Epithelial cell of prostate (primary cell): ENCODE measurements around the gene COQ10B.

Experiments
- DNase-seq: peaks from one replicate; pipeline ENCODE4 v3.0.0-alpha.2; 2011; ENCODE audit warnings: low read depth, low spot score
- H3K27ac ChIP-seq: fragments of 450-650 bp; 2 replicates; pipeline ENCODE4 v1.5.1; 2017; ENCODE audit warnings: mild to moderate bottlenecking

COQ10B gene

DNA sequence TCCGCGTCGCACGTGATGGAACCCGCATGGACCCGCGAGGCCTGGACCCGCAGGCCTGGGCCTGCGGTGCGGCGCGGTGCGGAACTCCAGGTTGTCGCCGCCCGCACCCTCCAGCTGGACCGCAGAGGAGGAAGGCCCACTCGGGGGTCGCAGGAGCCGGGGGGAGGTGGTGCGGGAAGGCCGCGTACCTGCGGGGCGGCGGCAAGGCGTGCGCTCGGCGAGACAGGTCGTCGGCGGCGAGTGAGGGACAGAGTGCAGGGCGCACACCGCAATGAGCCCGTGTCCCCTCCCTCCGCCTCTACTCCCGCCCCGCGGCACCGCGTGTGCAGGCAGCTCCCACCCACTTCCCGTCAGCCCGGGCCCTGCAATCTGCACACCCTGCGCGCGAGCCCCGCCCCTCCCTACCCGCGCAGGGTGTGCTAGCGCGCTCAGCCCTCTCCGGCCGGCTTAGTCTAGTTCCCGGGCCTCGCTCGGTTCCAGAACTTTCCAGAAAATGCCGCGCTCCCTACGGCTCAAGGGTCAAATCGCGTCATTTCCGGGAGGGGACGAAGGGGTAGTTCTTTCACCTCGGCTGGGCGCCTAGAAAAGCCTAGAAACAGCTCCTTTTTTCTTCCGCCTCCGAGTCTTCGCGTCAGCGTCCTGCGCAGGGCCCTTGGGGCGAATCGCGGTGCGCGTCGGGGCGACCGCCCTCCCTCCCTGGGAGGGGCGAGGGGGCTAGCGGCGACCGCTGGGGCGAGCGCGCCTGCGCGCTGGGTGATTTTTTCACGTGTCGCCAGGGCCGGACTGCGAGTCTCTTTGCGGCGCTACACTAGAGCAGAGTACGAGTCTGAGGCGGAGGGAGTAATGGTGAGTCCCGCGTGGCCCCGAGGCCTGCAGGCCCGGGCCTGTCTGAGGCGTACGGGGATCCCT lies 46.5 kb downstream of the COQ10B start, which contains the start of the genes HSPD1 and HSPE1:
Gene HSPD1 (minus strand): TSS at position 247 of the 909 bp plus-strand sequence. CDS start 992 bp downstream, outside the sequence.
Gene HSPE1 (plus strand): TSS at position 786 of the 909 bp plus-strand sequence. CDS start 58 bp downstream, at position 844.
- peak; percentile 93 for DNase-seq
- peak within 1 kb of the TSS; percentile 95 for H3K27ac ChIP-seq

DNA sequence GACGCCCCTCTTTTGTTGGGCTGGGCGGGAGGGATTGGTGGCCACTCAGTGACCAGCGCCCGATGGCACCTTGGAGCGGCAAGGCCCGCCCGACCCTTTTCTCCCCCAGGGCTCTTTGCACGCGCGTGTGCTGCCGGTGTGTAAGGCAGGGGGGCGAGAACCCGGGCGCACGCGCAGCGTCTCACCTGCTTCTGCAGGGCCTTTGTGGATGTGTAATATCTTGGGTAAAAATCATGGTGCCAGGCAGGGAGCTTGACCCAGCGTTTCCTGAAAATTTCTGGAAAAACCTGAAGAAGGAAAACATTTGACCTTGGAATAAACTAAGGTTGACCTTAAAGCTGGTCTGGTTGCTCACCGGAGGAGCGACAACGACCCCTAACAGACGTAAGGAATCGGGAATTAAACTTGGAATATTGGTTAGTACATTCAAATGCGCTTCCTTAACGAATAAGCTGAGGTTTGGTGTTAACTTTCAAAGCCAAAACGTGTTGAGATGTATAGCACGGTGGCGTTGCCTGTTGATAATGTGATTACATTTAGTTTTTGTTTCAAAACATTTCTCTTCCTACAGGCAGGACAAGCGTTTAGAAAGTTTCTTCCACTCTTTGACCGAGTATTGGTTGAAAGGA lies 47.3 kb downstream of the COQ10B start:
- H3K27ac ChIP-seq: peak overlapping the region; percentile 95
- no peak for DNase-seq

DNA sequence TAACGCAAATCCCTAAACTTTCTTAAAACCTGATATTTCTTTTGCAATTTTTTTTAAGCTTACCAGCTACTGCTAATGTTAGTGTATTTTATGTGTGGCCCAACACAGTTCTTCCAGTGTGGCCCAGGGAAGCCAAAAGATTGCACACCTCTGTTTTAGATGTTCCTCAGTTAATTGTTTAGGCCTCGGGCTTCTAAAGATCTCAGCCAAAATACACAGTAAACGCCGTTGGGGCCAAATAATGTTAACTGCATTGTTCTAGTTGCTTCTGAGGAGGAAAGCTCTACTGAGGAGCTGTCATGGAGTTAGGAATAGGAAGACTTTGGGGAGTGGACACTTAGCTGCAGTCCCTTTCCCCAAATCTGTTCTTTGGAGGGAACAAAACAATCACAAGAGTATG lies 48.8 kb downstream of the COQ10B start:
- no peak for DNase-seq

DNA sequence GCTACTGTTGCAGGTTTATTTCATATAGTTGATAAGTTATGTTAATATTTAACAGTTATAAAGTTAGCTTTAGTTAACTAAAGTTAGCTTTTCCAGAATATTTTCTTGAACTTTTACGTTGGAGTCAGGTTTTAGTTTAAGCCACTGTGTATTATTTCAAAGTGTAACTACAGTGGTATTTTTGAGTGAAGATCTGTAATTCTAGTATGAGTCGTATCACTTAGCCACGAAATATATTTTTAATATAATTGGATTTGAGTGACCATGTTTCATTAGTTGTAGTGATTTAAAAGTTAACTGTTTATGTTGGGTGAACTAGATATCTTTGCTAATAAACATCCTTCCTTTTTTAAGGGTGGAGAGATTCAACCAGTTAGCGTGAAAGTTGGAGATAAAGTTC lies 49.3 kb downstream of the COQ10B start:
- DNase-seq: no peak
- H3K27ac ChIP-seq: no peak overlapping the region

More for the DNA sequence above, 48.8 kb downstream of the COQ10B start:
- H3K27ac ChIP-seq: no peak overlapping the region

DNA sequence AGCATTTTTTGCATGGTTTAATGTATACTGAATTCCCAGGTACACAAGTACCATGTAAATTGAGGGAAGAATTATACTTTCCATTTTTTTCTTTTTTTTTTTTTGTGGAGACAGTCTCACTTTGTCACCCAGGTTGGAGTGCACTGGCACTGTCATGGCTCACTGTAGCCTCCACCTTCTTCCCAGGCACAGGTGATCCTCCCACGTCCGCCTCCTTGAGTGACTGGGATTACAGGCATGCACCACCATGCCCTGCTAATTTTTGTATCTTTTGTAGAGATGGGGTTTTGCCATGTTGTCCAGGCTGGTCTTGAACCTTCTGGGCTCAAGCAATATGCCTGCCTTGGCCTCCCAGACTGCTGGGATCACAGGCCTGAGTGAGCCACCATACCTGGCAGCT lies 50.6 kb downstream of the COQ10B start:
- H3K27ac ChIP-seq: no peak overlapping the region
- DNase-seq: no peak

DNA sequence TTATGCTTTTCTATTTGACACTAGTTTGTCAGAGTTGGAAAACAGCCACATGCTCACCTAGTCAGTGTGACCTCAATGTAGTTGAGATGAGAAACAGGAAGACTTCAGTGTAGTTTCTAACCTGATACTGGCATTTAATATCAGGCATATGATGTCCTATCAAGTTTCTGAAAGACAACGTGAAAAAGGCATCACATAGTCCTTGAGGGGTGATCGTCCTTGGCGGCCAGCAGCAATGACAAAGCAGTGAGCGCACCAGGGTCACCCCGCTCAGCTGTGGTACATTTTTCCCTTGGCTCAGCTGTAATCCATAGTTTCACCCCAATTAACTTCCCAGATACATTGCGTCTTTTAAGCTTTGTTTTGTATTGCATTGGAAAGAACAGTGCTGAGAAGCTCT lies 51.2 kb downstream of the COQ10B start:
- DNase-seq: no peak
- no peak overlapping the region for H3K27ac ChIP-seq

DNA sequence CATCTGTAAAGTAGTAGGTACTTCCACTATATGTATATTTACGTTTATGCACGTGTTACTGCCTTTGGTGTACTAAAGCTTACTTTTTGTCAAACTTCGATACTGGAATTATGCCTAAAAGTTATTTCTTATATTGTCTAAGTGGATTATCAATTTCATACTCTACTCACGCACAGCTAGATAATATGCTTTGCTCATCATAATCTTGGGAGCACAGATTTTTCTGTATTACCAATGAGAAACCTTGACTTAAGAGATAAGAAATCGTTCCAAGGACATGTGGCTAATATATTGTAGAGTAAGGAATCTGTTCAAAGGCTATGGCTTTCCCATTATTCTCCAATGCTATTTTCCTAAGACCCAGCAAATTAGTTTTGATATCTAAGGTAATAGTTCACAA lies 53.3 kb downstream of the COQ10B start:
- DNase-seq: no peak

DNA sequence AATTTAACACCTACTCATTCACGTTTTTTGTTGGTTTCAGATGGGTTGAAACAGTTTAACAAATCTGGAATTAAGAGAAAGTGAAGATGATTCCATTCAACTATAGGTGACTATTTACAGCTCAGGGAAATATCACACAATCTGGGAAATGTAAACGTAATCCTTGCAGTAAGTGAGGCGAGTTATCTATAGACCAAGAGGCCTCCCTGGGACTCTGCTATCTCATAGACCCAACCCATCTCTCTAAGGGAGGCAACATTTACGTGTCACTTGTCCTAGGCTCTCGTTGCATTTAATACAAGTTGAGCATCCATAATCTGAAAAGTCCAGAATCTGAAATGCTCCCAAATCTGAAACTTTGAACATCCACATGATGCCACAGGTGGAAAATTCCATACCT lies 60.6 kb downstream of the COQ10B start:
- H3K27ac ChIP-seq: no peak overlapping the region
- DNase-seq: no peak

More for the DNA sequence above, 53.3 kb downstream of the COQ10B start:
- H3K27ac ChIP-seq: no peak overlapping the region

DNA sequence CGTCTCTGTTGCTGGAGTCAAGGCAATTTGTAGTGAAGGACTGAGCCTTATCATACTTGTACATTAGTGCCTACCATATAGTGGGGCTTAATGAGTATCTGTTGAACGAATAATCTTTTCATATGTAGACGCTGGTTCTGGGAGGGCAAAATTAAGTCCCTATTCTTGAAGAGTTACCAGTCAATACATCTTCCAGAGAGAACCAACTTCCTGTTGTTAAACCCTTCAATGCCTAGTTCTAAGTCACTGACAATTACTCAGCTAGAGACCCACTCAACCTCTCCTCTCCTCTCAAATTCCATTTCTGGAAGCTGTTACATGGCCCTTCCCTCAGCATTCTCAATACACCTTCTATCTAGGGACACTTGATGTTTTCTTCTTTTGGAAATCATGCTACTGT lies 61.4 kb downstream of the COQ10B start:
- peak overlapping the region; percentile 85 for H3K27ac ChIP-seq
- no peak for DNase-seq

DNA sequence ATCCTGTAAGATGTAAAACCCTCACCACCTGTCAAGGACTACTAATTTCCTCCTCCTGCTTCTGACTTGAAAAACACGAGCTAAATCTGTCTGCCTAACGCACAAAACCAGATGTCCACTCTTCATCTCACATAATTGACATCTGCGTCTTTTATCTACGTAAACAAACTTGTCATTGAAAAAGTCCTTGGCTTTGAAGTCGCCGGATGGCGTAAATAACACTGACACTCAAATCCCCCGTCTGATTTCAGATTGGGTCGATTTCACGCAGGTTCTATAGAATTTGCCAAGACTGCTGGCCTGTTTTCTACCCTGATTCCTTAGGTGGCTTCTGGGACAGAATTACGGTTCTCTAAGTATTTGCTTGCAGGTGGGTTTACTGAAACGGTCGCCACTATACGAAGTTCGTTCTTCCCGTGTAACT lies 62.0 kb downstream of the COQ10B start:
- no peak for DNase-seq
- H3K27ac ChIP-seq: peak overlapping the region; percentile 85

DNA sequence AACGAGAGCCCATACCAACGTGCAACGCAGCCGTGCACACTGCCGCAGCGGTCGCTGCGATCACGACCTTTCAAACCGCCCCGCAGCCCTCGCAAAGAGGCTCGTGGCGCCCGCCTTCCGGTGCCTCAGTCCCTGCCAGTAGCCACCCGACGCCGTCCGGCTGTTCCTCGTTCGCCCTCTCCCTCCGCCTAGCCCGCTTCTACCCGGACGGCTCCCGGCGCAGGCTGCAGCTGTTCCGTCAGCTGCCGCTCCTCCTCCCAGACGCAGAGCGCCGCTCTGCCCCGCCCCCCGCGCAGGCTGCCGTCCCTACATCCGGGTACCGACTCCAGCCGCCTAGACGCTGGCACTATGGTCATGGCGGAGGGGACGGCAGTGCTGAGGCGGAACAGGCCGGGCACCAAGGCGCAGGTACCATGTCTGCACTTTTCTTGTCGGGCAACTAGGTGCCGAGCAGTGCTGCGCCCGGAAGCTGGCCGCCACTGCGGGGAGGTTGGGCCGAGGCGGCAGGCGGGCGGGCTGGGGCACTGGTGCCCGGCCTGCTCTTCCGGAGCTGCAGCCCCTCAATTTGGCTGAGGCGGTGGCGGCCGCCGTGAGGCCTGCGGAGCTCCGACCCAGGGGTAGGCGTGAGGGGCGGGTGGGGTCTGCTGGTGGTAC lies 62.5 kb downstream of the COQ10B start, which contains the start of gene MOB4:
Gene MOB4 (plus strand): TSS at position 328 of the 654 bp plus-strand sequence. CDS start 21 bp downstream, at position 349.
- peak within 1 kb of the TSS; percentile 85 for H3K27ac ChIP-seq
- peak; percentile 66 for DNase-seq

DNA sequence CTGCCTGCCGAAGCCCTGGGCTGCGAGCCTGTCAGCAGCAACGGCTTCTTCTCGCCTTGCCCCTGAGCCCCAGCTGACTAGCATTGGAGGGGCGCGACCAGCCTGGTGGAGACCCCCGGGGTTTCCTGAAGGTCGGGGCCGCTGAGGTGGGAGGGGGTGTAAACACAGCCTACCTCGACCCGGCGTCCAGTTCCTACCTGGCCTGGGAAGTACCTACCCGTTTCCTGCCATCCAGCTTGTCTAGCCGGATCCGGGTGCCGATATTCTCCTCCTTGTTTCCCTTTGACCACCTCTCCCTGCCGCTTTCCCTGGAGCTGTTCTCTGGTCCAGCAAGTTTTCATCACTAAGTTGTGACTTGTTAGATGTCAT lies 63.0 kb downstream of the COQ10B start:
- H3K27ac ChIP-seq: peak overlapping the region; percentile 85
- no peak for DNase-seq

DNA sequence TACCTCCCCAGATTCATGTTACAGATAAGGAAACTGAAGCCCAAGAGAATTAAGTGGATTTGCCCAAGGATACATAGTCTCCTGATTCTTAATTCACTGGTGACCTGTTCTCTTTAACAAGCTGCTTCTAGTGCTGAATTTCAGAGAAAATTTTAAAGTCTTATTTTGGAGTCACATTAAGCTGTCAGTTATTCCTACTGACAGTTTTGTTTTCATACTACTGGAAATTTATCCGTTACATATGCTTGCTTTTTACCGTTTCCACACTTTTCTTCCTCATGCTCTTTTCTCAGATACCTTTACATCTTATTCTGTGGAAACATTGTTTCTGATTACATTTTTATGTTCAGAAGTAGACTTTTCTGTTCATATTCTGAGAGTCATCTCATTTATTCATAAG lies 63.8 kb downstream of the COQ10B start:
- DNase-seq: no peak

More for the DNA sequence above, 63.8 kb downstream of the COQ10B start:
- no peak overlapping the region for H3K27ac ChIP-seq
